NCI-H446 (cell line): ENCODE results near the gene AKT1.

Source experiments
- DNase-seq, 2 experiments: peaks; one replicate each; lab custom pipeline; 2025; lab: John Stamatoyannopoulos, UW

AKT1 gene

DNA sequence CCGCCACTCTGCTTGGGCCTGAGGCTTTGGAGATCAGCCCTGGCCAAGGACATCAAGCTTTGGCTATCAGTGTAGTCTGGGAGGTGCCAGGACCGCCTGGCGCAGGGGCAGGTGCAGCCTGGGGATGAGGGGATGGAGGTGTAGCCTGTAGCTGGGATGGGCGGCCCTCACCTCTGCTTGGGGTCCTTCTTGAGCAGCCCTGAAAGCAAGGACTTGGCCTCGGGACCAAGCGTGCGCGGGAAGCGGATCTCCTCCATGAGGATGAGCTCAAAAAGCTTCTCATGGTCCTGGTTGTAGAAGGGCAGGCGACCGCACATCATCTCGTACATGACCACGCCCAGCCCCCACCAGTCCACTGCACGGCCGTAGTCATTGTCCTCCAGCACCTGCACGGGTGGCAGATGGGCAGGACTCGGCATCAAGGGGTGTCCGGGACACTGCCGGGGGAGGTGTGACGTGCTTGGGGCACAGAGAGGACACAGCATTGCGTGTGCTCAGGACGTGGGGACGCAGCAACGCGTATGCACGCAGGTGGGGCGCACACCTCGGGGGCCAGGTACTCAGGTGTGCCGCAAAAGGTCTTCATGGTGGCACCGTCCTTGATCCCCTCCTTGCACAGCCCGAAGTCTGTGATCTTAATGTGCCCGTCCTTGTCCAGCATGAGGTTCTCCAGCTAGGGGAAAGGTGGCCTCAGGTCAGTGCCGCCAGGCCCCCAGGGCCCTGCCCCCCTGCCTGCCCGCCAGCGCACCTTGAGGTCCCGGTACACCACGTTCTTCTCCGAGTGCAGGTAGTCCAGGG is 22.6 kb downstream of the AKT1 start:
- DNase-seq = no peak

DNA sequence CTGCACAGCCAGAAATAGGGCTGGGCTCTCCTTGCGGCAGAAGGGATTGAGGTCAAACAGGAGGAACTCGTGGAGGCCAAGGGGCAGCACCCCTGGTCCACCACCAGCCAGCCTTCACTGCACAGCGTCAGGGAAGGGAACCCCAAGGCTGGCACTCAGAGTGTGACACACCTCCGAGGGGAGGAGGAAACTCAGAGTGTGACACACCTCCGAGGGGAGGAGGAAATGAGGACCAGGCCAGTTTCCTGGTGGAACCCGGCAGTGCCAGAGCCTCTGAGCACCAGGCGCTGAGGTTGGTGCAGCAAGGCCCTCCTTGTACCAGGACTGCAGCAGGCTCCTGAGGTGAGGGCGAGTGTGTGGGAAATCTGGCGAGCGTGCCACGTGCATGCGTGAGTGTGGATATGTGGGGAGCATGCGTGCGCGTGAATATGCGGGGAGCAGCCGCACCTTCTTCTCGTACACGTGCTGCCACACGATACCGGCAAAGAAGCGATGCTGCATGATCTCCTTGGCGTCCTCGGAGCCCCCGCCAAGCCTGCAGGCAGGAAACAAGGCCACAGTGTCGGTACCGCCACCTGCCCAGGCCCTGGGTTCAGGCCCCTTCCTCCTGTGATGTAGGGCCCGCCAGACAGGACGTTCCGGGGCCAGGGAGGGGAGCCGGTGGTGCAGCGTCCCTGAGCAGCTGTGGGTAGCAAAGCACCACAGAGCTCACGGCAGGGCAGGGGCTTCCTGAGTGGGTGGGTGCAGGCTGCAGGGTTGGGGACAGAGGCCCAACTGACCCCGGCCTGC is 23.4 kb downstream of the AKT1 start:
- no peak for DNase-seq

- DNase-seq = no peak
Observed at GRCh38 chr14:104771374-104771773, 24.2 kb downstream of the AKT1 start.

GRCh38 chr14:104770851-104771272 is 24.7 kb downstream of the AKT1 start:
- DNase-seq = no peak

- DNase-seq = no peak
Observed at GRCh38 chr14:104770072-104770579, 25.4 kb downstream of the AKT1 start.

- no peak for DNase-seq
Observed at GRCh38 chr14:104769324-104770071, 26.1 kb downstream of the AKT1 start.

GRCh38 chr14:104768437-104769323 is 26.9 kb downstream of the AKT1 start:
- DNase-seq = peak; percentile 77 to 87

DNA sequence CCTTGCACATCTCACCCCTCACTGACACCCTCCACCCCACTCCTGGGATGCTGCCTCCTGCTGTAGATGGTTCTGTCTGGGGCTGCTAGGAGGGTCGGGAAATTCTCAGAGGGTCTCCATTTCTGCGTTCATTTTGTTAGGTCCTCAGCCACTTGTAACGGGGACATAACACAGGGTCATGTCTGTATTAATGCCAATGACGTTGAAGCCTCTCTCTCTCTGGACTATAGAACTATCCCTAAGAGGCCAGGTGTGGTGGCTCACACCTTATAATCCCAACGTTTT is 28.0 kb downstream of the AKT1 start:
- DNase-seq = no peak

- no peak for DNase-seq
Observed at GRCh38 chr14:104766863-104767633, 28.5 kb downstream of the AKT1 start.

DNA sequence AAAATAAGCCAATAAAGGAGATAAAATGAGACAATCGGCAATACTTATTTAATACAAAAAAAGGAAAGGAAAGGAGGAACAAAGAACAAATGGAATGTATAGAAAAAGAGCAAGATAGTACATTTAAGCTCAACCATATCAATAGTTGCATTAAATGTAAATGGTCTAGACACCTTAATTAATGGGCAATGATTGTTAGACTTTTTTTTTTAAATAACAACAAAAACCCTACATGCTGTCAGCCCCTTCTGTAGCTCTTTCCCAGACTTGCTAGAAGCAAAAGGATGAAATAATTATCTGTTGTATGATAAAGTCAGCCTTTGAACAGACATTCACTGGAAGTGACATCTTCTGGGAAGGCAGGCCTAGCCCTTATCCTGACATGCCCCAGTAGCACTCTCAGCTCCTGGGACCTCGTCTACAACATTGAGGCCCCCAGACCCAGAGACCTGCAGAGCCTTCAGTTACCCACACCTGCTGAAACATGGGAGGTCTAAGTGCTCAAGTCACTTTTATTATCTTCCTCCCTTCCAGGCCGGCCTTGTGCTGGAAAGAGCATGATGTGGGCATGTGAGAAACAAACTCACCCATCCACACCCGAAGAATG is 29.2 kb downstream of the AKT1 start:
- DNase-seq = no peak

- DNase-seq = no peak
Observed at GRCh38 chr14:104765517-104765916, 30.0 kb downstream of the AKT1 start.

DNA sequence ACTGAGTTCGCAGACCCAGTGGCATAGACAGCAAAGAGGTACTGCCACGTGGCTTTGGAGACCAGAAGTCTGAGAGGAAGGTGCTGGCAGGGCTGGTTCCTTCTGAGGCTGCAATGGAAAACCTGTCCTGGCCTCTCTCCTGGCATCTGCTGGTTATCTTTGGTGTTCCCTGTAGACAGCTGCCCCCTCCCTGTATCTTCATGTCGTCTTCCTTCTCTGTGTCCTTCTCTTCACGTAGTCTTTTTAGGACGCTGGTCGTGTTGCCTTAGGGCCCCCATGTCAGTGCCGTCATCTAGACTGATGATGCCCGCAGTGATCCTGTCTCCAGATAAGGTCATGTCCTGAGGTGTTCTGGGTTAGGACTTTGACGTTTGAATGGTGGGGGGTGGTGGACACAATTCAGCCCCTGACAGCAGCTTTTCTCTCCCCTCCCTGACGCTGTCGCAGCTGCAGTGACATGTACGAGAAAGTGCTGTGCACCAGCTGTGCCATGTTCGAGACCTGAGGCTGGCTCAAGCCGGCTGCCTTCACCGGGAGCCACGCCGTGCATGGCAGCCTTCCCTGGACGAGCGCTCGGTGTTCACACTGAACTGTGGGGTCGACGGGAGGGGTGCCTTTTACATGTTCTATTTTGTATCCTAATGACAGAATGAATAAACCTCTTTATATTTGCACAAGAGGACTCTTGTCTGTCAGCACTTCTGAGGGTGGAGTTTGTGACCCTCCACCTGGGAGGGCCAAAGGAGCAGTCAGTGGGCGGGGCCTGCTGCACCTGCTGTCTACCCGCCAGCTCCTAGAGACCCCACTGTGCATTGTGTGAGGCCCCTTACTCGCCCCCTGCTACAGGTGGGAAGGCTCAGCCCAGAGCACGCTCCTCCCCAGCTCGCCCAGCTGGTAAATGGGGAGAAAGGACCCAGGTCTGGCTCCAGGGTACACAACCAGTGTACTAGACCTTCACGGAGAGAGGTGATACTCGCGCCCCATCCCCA is 36.3 kb downstream of the AKT1 start:
- no peak for DNase-seq

GRCh38 chr14:104757681-104758392 is 37.7 kb downstream of the AKT1 start:
- no peak for DNase-seq

DNA sequence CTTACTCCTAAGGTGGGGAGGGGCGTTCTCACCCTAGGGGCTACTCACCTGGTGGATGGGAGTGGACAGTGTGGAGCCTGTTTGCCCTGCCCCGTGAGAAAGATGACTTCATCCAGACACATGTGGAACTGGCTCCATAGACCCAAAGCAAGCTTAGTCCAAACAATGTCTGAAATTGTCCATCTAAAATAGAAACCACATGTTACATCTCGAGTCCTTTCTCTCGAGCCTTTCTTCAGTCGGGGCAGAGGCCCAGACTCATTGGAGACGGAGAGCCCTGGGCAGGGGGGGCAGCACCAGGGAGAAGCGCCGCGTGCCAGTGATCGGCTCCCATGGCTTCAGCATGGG is 38.3 kb downstream of the AKT1 start:
- no peak for DNase-seq

GRCh38 chr14:104756477-104757237 is 38.9 kb downstream of the AKT1 start:
- no peak for DNase-seq

- DNase-seq = no peak
Observed at GRCh38 chr14:104755621-104756020, 39.9 kb downstream of the AKT1 start.

- DNase-seq = no peak
Observed at GRCh38 chr14:104754213-104754851, 41.2 kb downstream of the AKT1 start.
